T-helper 17 cell (primary cell): Measurements from ENCODE around the gene ATN1. TPM values are rescaled to one million over a fixed set of nuclear protein-coding genes. Genes with fewer than 3 reads are reported as not detected.

Experiments
- ATAC-seq: fragments of 150-1000 bp; cut with Tn5 transposase; 2 replicates; pipeline ENCODE4 v1.10.0; 2021; ENCODE audit warnings: mild to moderate bottlenecking, moderate library complexity
- DNase-seq, 3 donors: peaks; one replicate each; pipeline versions ENCODE4 v3.0.0 to v3.0.0-alpha.2; 2020 to 2021
- H3K9me3 ChIP-seq: one replicate; pipeline ENCODE4 v1.7.0; 2013; ENCODE audit warnings: low read length, mild to moderate bottlenecking; ENCODE audit not compliant: control insufficient read depth, poor library complexity, severe bottlenecking
- H3K27ac Mint-ChIP-seq: one replicate; pipeline ENCODE4 v1.8.0; 2022; ENCODE audit warnings: mild to moderate bottlenecking, moderate library complexity, mixed read lengths
- H3K27me3 Mint-ChIP-seq: one replicate; pipeline ENCODE4 v1.8.0; 2022; ENCODE audit warnings: mixed read lengths
- H3K36me3 Mint-ChIP-seq: one replicate; pipeline ENCODE4 v1.8.0; 2022; ENCODE audit warnings: low read depth, mixed read lengths
- H3K4me1 Mint-ChIP-seq: one replicate; pipeline ENCODE4 v1.8.0; 2022; ENCODE audit warnings: mild to moderate bottlenecking, mixed read lengths
- H3K4me3 Mint-ChIP-seq: one replicate; pipeline ENCODE4 v1.8.0; 2022; ENCODE audit warnings: mild to moderate bottlenecking, moderate library complexity, mixed read lengths
- total RNA-seq, 4 donors: library from RNA in 2 of 4; stranded (reverse) in 2 of 4; gene quantifications; one replicate each; pipeline ENCODE4 v1.2.3 and lab custom pipeline; 2022 to 2026

Gene ATN1
- total RNA-seq, 2 donors from 2014 or later = 24.1 to 28.9 TPM

DNA sequence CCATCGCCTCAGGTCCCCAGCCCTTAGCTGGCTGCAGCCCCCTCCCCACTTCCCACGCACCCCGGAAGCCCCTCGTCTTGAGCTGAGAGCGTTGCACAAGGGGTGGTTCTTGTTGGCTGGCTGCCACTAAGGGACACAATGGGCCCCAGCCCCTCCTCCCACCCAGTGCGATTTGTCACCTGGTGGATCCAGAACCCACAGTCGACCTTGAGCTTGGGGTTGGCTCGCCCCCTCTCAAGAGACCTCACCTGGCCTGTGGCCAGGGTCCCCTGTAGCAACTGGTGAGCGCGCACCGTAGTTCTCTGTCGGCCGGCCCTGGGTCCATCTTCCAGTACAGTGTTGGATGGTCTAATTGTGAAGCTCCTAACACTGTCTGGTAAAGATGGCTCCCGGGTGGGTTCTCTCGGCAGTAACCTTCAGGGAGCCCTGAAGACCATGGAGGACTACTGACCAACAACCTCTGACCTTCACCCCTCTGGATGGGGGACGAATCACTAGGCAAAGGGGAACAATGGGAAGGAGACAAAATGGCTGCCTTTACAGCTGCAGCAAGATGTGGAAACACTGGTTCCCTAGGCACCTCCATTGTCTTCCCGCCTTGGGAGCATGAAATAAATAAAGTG, 36.1 kb downstream of the ATN1 start:
- ATAC-seq (no peak), DNase-seq (no peak)
- no peaks in the 10 kb centered on the region for H3K9me3 ChIP-seq
- peaks cover 40% of the 10 kb centered on the region for H3K4me1 Mint-ChIP-seq
- no peaks in the 10 kb centered on the region for H3K27me3 Mint-ChIP-seq
- peaks cover 2% of the 10 kb centered on the region for H3K36me3 Mint-ChIP-seq
- H3K4me3 Mint-ChIP-seq = no peak overlapping the region
- H3K27ac Mint-ChIP-seq = peak overlapping the region; percentile 89

DNA sequence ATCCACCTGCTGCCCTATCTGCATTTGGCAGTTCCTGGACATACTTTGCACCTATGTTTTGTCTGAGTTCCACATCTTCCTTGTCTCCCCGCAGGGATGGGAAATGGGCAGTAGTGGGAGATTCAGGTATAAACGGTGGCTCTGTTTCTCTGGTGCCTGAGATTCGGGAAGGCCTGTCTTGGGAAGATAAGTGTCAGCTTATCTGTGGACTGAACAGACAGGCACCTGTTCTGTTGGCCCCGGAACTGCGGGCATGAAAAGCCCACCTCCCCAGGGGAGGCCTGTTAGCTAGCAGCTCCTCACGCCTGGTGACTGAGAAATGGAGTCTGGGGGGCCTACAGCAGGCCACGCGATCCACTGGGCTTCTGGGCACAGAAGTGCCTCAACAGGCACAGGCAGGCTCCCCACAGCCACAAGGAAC, 36.9 kb downstream of the ATN1 start:
- DNase-seq = no peak
- H3K4me1 Mint-ChIP-seq = peaks cover 39% of the 10 kb centered on the region
- peaks cover 2% of the 10 kb centered on the region for H3K36me3 Mint-ChIP-seq
- H3K4me3 Mint-ChIP-seq = no peak overlapping the region
- no peaks in the 10 kb centered on the region for H3K9me3 ChIP-seq
- H3K27me3 Mint-ChIP-seq = no peaks in the 10 kb centered on the region
- H3K27ac Mint-ChIP-seq = peak overlapping the region; percentile 89
- ATAC-seq = no peak

DNA sequence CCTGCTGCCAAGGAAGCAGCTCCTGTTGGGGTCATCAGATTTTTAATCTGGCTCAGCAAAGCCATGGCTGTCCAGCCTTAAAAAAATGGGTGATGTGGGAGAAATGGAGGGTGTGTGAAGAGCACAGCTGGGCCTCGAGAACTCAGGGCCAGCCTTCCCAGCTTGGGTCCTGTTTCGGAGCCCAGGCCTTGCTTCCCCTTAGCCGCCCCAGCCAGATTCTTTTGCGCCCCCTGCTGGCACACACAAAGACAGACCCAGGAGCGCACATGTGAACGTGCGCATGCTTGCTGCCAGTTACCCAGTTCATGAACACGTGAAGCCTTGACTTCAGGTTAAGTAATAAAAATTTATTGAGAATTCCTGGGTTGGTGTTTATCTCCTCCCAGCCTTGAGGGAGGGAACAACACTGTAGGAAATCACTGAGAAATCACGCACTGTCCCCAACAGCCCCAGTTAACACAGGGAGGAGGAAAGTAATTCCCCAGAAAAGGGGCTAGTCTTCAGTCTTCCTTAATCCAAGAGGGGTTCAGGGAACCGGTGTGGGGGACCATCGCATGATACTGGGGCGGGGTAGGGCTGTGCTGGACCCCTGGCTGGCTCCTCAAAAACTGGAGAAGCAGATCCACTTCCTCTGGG, 37.4 kb downstream of the ATN1 start:
- H3K4me1 Mint-ChIP-seq = peaks cover 37% of the 10 kb centered on the region
- H3K36me3 Mint-ChIP-seq = peaks cover 2% of the 10 kb centered on the region
- H3K27me3 Mint-ChIP-seq = no peaks in the 10 kb centered on the region
- ATAC-seq = peak; percentile 50
- peak; percentile 73 to 84 (median 78) for DNase-seq
- H3K27ac Mint-ChIP-seq = peak overlapping the region; percentile 89
- H3K4me3 Mint-ChIP-seq = no peak overlapping the region
- H3K9me3 ChIP-seq = no peaks in the 10 kb centered on the region

GRCh38 chr12:6965714-6966113, 38.0 kb downstream of the ATN1 start:
- Mint-ChIP-seq H3K27me3 (no peaks in the 10 kb centered on the region), H3K4me3 (no peak overlapping the region), H3K36me3 (peaks cover 2% of the 10 kb centered on the region), H3K4me1 (peaks cover 32% of the 10 kb centered on the region), H3K27ac (peak overlapping the region; percentile 89)
- ATAC-seq (no peak), DNase-seq (no peak)
- H3K9me3 ChIP-seq = no peaks in the 10 kb centered on the region

- no peak for ATAC-seq
- Mint-ChIP-seq H3K4me1 (peaks cover 30% of the 10 kb centered on the region), H3K27me3 (no peaks in the 10 kb centered on the region), H3K36me3 (peaks cover 2% of the 10 kb centered on the region), H3K4me3 (no peak overlapping the region), H3K27ac (peak overlapping the region; percentile 89)
- no peak for DNase-seq
- no peaks in the 10 kb centered on the region for H3K9me3 ChIP-seq
These were observed 38.6 kb downstream of the ATN1 start for GRCh38 chr12:6966351-6966750.

GRCh38 chr12:6967651-6968100, 39.9 kb downstream of the ATN1 start:
- Mint-ChIP-seq H3K4me1 (peaks cover 31% of the 10 kb centered on the region), H3K4me3 (no peak overlapping the region), H3K27ac (peak overlapping the region; percentile 99), H3K36me3 (peaks cover 2% of the 10 kb centered on the region), H3K27me3 (no peaks in the 10 kb centered on the region)
- no peaks in the 10 kb centered on the region for H3K9me3 ChIP-seq
- no peak for DNase-seq
- ATAC-seq = no peak

- no peaks in the 10 kb centered on the region for H3K27me3 Mint-ChIP-seq
- H3K4me3 Mint-ChIP-seq = peak overlapping the region; percentile 100
- DNase-seq (no peak), ATAC-seq (no peak)
- peaks cover 2% of the 10 kb centered on the region for H3K36me3 Mint-ChIP-seq
- H3K27ac Mint-ChIP-seq = peak overlapping the region; percentile 99
- H3K4me1 Mint-ChIP-seq = peaks cover 35% of the 10 kb centered on the region
- H3K9me3 ChIP-seq = no peaks in the 10 kb centered on the region
These were observed 40.7 kb downstream of the ATN1 start for GRCh38 chr12:6968426-6968825.

- no peaks in the 10 kb centered on the region for H3K9me3 ChIP-seq
- ATAC-seq = peak; percentile 3
- Mint-ChIP-seq H3K27ac (peak overlapping the region; percentile 99), H3K4me1 (peaks cover 33% of the 10 kb centered on the region), H3K27me3 (no peaks in the 10 kb centered on the region), H3K4me3 (peak overlapping the region; percentile 100), H3K36me3 (peaks cover 2% of the 10 kb centered on the region)
- DNase-seq = no peak
These were observed 42.4 kb downstream of the ATN1 start for GRCh38 chr12:6970096-6970527.

DNA sequence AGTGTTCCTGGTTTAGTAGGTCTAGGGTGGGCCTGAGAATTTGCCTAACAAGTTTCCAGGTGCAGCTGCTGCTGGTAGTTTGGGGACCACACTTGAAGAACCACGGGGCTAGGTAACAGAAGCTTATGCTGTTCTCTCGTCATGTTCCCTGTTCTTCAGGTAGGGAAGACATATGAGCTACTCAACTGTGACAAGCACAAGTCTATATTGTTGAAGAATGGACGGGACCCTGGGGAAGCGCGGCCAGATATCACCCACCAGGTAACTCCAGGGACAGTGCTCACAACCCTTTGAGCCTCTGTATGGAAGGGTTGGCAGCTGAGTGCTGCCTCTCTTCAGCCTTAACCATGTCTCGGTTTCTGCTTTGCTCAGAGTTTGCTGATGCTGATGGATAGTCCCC, 46.4 kb downstream of the ATN1 start:
- DNase-seq = no peak
- H3K4me3 Mint-ChIP-seq = no peak overlapping the region
- ATAC-seq = no peak
- H3K4me1 Mint-ChIP-seq = peaks cover 33% of the 10 kb centered on the region
- no peaks in the 10 kb centered on the region for H3K27me3 Mint-ChIP-seq
- peak overlapping the region; percentile 99 for H3K27ac Mint-ChIP-seq
- no peaks in the 10 kb centered on the region for H3K9me3 ChIP-seq
- H3K36me3 Mint-ChIP-seq = peaks cover 2% of the 10 kb centered on the region

DNA sequence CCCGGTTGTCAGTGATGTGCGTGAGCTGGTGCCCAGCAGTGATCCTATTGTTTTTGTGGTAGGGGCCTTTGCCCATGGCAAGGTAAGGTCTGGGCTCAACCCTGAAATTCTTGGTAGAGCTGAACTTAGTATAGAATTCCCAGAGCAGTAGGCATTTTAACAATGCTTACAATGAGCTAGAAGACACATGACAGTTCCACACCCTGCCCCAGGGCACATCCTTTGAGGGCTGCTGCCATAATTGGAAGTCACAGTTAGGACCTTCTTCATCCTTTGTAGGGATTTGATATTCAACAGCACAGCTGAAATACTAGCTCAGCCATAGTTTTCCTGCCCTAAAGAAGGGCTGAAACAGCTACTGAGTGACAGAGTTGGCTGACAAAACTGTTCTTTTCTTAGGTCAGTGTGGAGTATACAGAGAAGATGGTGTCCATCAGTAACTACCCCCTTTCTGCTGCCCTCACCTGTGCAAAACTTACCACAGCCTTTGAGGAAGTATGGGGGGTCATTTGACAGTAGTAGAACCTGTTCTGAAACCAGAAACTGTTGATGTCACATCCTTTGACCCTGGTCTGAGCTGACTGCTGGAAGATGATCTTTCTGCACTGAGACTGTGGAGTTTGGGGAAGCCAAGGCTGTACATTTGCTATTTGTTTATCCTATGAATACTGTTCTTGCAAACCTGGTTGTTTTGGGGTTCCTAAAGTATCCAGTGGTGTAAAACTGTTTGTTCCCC, 47.7 kb downstream of the ATN1 start:
- Mint-ChIP-seq H3K27me3 (no peaks in the 10 kb centered on the region), H3K4me3 (no peak overlapping the region), H3K27ac (peak overlapping the region; percentile 60), H3K36me3 (peaks cover 2% of the 10 kb centered on the region), H3K4me1 (peaks cover 30% of the 10 kb centered on the region)
- no peak for DNase-seq
- no peak for ATAC-seq
- H3K9me3 ChIP-seq = no peaks in the 10 kb centered on the region

DNA sequence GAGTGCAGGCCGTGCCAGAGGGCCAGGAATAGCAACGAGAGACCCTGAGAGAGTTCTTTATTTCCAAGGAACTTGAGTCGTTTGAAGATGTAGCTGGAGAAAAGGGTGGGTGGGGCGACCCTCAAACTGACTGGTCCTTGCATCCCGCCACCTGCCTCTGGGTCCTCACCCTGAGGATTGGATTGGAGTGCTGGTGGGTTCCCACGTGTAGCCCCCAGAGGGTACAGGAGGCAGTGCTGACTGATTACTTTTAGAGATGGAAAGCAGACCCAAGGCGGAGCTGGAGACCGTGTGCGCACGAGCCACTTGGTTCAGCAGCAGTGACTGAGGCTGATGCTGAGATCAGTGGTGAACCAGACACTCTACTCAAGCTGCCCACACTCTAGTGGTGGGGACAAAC, 49.9 kb downstream of the ATN1 start:
- peaks cover 15% of the 10 kb centered on the region for H3K4me1 Mint-ChIP-seq
- DNase-seq = no peak
- no peak overlapping the region for H3K4me3 Mint-ChIP-seq
- no peaks in the 10 kb centered on the region for H3K9me3 ChIP-seq
- no peak for ATAC-seq
- no peaks in the 10 kb centered on the region for H3K27me3 Mint-ChIP-seq
- no peaks in the 10 kb centered on the region for H3K36me3 Mint-ChIP-seq
- peak overlapping the region; percentile 67 for H3K27ac Mint-ChIP-seq

GRCh38 chr12:6978188-6978587, 50.4 kb downstream of the ATN1 start:
- Mint-ChIP-seq H3K27me3 (no peaks in the 10 kb centered on the region), H3K36me3 (no peaks in the 10 kb centered on the region), H3K4me3 (no peak overlapping the region), H3K27ac (peak overlapping the region; percentile 27), H3K4me1 (peaks cover 11% of the 10 kb centered on the region)
- H3K9me3 ChIP-seq = no peaks in the 10 kb centered on the region
- no peak for ATAC-seq
- DNase-seq = no peak

DNA sequence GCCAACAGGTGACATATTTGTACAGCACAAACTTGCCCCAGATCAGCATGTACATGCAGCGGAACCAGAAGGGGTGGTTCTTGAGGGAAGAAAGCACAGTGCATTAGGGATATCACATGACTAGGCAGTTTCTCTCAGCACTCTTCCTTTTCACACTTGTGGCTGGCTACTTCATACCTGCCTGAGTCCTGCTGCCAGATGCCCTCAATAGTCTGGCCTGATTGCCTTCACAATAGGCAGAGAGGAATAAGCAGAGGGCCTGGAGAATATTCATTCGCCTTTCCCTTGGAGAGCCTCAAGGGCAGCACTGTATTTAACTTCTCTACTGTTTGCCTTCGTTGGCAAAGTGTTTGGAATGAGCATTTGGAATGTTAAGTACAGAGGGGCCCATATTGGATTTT, 50.9 kb downstream of the ATN1 start:
- H3K9me3 ChIP-seq = no peaks in the 10 kb centered on the region
- H3K4me1 Mint-ChIP-seq = peaks cover 13% of the 10 kb centered on the region
- no peak overlapping the region for H3K4me3 Mint-ChIP-seq
- peak overlapping the region; percentile 27 for H3K27ac Mint-ChIP-seq
- DNase-seq (no peak), ATAC-seq (no peak)
- no peaks in the 10 kb centered on the region for H3K27me3 Mint-ChIP-seq
- H3K36me3 Mint-ChIP-seq = no peaks in the 10 kb centered on the region
